GM12872 (cell line): Measurements from ENCODE around the gene CLASP2.

ENCODE experiments used
- TF ChIP-seq, protein P1 (sequence below): IDR thresholded peaks from 3 replicates; pipeline ENCODE4 v1.5.1; 2011; ENCODE audit warnings: low read depth, mild to moderate bottlenecking, low read length, moderate library complexity; ENCODE audit not compliant: insufficient read depth

CLASP2 gene

DNA sequence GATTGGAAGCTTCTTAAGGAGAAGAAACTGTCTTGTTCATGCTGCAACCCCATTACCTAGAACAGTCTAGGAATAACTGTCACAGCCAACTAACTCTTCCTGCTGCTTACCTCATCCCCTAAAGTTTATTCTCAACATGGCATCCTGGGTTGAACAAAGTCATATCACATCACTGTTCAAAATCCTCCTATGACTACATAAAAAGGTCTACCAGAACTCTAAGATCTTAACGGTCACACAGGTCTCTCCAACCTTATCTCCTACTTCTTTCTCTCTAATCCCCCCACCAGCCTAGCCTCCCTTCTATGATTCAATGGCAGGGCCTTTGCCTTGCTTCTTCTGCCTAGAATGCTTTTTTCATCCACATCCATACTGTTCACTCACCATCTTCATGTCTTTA is 69.3 kb downstream of the CLASP2 start:
- TF ChIP-seq, protein P1, sequence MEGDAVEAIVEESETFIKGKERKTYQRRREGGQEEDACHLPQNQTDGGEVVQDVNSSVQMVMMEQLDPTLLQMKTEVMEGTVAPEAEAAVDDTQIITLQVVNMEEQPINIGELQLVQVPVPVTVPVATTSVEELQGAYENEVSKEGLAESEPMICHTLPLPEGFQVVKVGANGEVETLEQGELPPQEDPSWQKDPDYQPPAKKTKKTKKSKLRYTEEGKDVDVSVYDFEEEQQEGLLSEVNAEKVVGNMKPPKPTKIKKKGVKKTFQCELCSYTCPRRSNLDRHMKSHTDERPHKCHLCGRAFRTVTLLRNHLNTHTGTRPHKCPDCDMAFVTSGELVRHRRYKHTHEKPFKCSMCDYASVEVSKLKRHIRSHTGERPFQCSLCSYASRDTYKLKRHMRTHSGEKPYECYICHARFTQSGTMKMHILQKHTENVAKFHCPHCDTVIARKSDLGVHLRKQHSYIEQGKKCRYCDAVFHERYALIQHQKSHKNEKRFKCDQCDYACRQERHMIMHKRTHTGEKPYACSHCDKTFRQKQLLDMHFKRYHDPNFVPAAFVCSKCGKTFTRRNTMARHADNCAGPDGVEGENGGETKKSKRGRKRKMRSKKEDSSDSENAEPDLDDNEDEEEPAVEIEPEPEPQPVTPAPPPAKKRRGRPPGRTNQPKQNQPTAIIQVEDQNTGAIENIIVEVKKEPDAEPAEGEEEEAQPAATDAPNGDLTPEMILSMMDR, result no peak

DNA sequence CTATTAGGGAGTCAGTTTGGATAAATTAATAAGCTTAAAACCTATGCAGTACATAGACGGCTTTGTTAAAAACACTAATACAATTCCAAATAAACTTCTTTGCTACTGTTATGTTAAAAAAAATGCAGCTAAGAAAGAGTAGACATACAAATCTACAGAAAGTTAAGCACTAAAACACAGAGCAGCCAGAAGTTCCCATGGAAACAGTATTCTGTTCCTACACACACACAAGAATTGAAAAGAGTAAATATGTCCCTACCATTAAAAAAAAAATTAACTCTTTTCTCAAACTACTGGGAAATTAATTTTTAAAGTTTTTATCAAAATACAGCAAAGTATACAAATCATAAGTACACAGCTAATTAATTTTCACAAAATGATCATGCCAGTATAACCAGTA is 71.6 kb downstream of the CLASP2 start:
- TF ChIP-seq, protein P1, result no peak

DNA sequence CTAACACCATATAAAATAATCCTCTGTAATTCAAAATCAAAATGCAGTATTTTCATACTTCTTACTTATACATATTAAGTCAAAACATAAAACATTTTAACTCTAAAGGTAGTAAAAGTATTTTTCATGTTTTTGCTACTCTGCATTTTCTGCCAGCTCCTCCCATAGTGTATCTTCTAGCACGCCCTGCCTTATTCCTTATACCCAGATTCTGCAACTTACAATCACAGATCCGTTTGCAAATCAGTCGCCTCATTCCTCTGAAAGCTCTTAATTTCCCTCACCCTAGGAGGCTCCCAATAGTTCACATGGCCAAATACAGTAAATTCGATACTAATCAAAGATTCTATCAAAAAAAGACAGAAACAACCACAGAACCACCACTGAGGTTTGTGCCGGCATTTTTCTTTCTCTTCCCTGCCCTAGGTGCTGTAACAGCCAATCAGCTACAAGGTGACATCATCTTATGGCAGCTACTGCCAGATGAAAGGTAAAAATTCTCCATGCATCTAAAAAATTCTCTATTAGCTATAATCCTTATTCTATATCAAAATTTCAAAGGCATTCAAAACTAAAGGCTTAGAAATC is 72.9 kb downstream of the CLASP2 start:
- TF ChIP-seq, protein P1, result no peak

DNA sequence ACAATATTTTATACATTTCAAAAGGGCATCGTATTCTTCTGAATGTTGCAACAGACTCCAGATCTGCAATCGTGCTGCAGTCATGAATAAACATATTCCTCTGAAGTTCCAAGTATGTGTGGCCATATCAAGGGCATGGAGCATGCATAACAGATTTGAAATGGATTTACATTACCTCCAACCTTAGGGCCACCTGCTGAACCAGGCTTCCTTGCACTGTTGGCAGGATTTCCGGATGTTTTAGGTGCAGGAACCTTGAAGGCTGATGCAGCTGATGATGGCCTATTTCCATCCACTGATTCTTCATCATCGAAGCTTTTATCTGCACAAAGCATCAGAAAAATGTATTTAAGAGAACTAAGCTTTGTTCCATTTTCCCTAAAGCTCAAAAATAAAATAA is 73.5 kb downstream of the CLASP2 start:
- TF ChIP-seq, protein P1, result no peak

DNA sequence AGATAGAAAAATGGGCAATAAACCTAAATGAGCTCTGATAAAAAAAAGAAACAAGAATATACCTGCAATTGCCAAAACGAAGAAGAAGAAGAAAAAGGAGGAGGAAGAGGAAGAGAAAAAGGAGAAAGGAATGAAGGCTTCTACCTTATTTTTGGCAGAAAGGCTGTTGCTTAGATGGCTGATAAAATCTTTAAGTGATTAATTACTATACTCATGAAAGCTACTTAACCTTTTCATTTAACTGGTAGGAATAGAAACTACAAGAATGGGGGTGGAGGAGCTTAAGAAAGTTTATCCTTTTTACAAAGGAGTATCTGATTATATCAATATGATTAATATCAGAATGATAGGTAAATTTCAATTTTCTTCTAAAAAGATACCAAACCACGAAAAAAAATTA is 75.2 kb downstream of the CLASP2 start:
- TF ChIP-seq, protein P1, result no peak

DNA sequence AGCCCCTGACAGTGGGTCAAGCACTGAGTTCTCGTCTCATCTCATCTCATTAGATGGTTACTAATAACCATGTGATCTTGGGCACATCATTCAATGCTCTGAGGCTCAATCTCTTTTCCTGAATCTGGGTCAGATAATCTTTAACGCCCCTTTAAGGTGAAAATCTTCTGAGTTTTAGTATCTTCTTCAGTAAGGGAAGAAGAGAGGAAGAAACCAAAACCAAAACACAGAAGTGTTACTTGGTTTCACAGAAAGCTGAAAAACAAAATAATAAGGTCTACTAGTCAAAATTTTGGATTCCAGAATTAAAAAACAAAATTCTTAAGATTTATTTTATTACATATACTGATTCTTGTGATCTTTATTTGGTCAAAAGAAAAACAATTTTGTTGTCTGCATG is 78.2 kb downstream of the CLASP2 start:
- TF ChIP-seq, protein P1, result no peak

DNA sequence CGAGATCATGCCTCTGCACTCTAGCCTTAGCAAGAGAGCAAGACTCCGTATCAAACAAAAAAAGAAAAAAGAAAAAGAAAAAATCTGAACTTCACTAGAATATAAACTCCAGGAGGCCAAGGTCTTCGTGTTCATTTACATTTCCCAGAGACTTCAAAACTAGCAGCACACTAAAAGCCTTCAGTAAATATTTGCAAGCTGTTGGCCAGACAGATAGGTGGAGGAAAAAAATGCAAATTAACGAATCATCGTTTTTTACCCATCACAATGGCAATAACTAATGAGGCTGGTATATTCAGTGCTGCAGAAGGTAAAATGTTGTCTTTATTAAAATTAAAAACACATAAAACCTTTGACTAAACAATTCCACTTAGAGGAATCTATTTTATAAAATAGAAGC is 80.6 kb downstream of the CLASP2 start:
- TF ChIP-seq, protein P1, result no peak
